Colonic mucosa (tissue), 4 donors: ENCODE results near the gene ZBTB25. TPM values are rescaled to one million over a fixed set of nuclear protein-coding genes. Genes with fewer than 3 reads are reported as not detected.

Experiments used
- DNase-seq: peaks from one replicate; pipeline ENCODE4 v3.0.0-alpha.2; 2020
- H3K27ac ChIP-seq: fragments of 200-600 bp; one replicate; pipeline ENCODE4 v1.8.0; 2021
- H3K27me3 ChIP-seq: fragments of 200-600 bp; one replicate; pipeline ENCODE4 v1.8.0; 2021
- H3K36me3 ChIP-seq: fragments of 200-600 bp; one replicate; pipeline ENCODE4 v1.8.0; 2021
- H3K4me1 ChIP-seq: fragments of 200-600 bp; one replicate; pipeline ENCODE4 v1.8.0; 2021; ENCODE audit warnings: mild to moderate bottlenecking
- H3K4me3 ChIP-seq: fragments of 200-600 bp; one replicate; pipeline ENCODE4 v1.8.0; 2021
- H3K9ac ChIP-seq, 2 donors: one replicate each; pipeline ENCODE4 v1.7.0; 2013; ENCODE audit warnings: control low read depth in 2 of 2, low read depth in 2 of 2, low read length in 2 of 2
- H3K9me3 ChIP-seq: fragments of 200-600 bp; one replicate; pipeline ENCODE4 v1.8.0; 2021
- intact Hi-C: fragments of 100-400 bp; cut with DNase I; formaldehyde crosslinking; loops from one replicate; pipeline ENCODE4 v1.14.1; 2022
- total RNA-seq, 2 donors: library from RNA; stranded (reverse); fragmentation: NEBNext Ultra II Directional in 1 of 2; extraction: Animal tissue kit (Norgen Biotek cat#: 25700) in 1 of 2; gene quantifications; one replicate each; pipeline ENCODE4 v1.2.1, GENCODE V29; 2021
- TF ChIP-seq, protein P1 (sequence below): fragments of 200-600 bp; IDR thresholded peaks from one replicate; pipeline ENCODE4 v1.8.0; 2022; ENCODE audit warnings: antibody characterized with exemption, mild to moderate bottlenecking
- donor health status: healthy.
- donor health status: DM: no; HTN: no; CAD: no.
- donor health status: DM: no; HTN: no; CAD: no.

ZBTB25 gene
- total RNA-seq, 2 donors from 2014 or later, result 5.6 to 6.1 TPM

DNA sequence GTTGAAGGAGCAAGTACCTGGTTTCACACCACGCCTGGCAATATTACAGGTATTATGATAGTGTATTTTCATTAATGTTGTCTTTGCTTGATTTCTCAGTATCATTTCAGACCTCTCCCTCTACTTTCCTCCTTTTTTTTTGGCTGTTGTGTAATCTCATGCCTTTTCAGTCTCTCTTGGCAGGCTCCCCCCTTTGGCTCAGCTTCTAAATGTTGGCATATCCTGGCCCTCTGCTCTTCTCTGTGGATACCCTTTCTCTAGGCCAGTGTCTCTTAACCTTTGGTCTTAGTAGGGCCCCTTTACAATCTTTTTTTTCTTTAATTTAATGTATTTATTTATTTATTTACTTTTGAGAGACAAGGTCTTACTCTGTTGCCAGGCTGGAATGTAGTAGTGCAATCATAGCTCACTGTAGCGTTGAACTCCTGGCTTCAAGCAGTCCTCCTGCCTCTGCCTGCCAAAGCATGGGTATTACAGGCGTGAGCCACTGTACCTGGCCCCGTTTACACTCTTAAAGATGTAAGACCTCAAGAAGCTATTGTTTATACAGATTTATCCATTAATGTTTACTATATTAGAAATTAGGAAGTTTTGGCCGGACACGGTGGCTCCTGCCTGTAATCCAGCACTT lies 102.7 kb downstream of the ZBTB25 start:
- Histone ChIP-seq H3K4me1 (no peaks in the 10 kb centered on the region), H3K4me3 (no peak overlapping the region), H3K27ac (no peak overlapping the region), H3K9ac (no peak overlapping the region), H3K9me3 (no peaks in the 10 kb centered on the region), H3K36me3 (no peaks in the 10 kb centered on the region), H3K27me3 (no peaks in the 10 kb centered on the region)
- TF ChIP-seq, protein P1, sequence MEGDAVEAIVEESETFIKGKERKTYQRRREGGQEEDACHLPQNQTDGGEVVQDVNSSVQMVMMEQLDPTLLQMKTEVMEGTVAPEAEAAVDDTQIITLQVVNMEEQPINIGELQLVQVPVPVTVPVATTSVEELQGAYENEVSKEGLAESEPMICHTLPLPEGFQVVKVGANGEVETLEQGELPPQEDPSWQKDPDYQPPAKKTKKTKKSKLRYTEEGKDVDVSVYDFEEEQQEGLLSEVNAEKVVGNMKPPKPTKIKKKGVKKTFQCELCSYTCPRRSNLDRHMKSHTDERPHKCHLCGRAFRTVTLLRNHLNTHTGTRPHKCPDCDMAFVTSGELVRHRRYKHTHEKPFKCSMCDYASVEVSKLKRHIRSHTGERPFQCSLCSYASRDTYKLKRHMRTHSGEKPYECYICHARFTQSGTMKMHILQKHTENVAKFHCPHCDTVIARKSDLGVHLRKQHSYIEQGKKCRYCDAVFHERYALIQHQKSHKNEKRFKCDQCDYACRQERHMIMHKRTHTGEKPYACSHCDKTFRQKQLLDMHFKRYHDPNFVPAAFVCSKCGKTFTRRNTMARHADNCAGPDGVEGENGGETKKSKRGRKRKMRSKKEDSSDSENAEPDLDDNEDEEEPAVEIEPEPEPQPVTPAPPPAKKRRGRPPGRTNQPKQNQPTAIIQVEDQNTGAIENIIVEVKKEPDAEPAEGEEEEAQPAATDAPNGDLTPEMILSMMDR, result no peak
- intact Hi-C loops, result no loop called here
- DNase-seq, result no peak

Other genes starting within 250 kb of the ZBTB25 start
- under 1 TPM; 0.42 to 0.85 TPM for gene ESR2, start 209.5 kb downstream of the ZBTB25 start, total RNA-seq
- gene MTHFD1, start 115.5 kb downstream of the ZBTB25 start, total RNA-seq, result 100 to 1,000 TPM in 1 of 2 donors, 10 to 100 TPM in 1; 38.1 to 123 TPM
- gene AKAP5, start 38.3 kb downstream of the ZBTB25 start, total RNA-seq, result 10 to 100 TPM in 1 of 2 donors, 1 to 10 TPM in 1; 8.1 to 18.1 TPM
- 10 to 100 TPM; 26.2 to 32.7 TPM for gene ZBTB1, start 932 bp upstream of the ZBTB25 start, total RNA-seq
- gene HSPA2, start 36.9 kb upstream of the ZBTB25 start, total RNA-seq, result 10 to 100 TPM; 21.6 to 66.1 TPM
- gene PPP1R36, start 46.1 kb upstream of the ZBTB25 start, total RNA-seq, result 1 to 10 TPM; 2.2 to 5.0 TPM
- 100 to 1,000 TPM in 1 of 2 donors, 10 to 100 TPM in 1; 78.8 to 106 TPM for gene PLEKHG3, start 200.6 kb upstream of the ZBTB25 start, total RNA-seq